ENCODE measurements around the gene KY. TPM values are rescaled to one million over a fixed set of nuclear protein-coding genes. Genes with fewer than 3 reads are reported as not detected.

Gene KY
- total and polyA plus RNA-seq, 2 of the 8 experiments (the other 6 are each of a cell fraction or from before 2014, with no cell fraction given), result not detected

DNA sequence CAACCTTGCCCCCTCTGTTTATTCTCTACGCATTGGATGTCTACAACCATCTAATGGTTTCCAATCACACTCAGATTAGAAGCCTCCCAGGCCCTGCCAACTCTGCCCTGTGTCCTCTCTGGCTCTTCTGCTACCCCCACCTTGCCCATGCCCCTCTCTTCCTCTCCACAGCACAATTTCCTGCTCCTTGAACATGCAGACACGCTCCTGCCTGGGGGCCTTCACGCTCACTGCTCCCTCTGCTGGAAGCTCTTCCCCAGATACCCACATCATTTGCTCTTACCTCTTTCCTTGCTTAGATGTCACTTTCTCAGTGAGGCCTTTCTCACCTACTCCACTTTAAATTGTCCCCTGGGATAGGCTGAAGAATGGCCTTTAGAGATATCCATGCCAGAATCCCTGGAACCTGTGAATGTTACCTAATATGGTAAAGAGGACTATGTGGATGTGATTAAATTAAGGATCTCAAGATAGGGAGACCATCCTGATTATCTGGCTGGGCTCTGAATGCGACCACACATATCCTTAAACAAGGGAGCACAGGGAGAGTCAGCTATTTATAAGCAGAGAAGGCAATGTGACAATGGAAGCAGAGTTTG lies 9.9 kb downstream of the KY start:
- Histone ChIP-seq H2BK20ac (ENCODE audit: low read length) (no peak overlapping the region), H3K36me3 (ENCODE audit: control insufficient read depth in 2 of 4, insufficient read depth in 4 of 4, low read length in 3 of 4) (no peaks in the 10 kb centered on the region), H4K20me1 (replicated peaks in 1 of 2; ENCODE audit: control insufficient read depth in 1 of 2, insufficient read depth in 2 of 2, low read length in 2 of 2) (no peaks in the 10 kb centered on the region), H3K9me3 (ENCODE audit: insufficient read depth in 2 of 2, low read depth in 1 of 2, low read length in 1 of 2) (no peaks in the 10 kb centered on the region), H4K5ac (ENCODE audit: insufficient read length, low read depth, low read length) (no peak overlapping the region), H2BK5ac (ENCODE audit: low read depth, low read length) (no peak overlapping the region), H2AK5ac (ENCODE audit: low read depth, low read length) (no peak overlapping the region), H2AFZ (ENCODE audit: low read length) (no peak overlapping the region), H3K27me3 (replicated peaks in 1 of 4; ENCODE audit: control insufficient read depth in 3 of 4, extremely low read depth in 1 of 4, insufficient read depth in 3 of 4, low read length in 3 of 4) (peaks cover 0 to 5% (median 3%) of the 10 kb centered on the region in 4 experiments; a peak in 4 of 7 replicates), H2BK12ac (ENCODE audit: low read depth, low read length) (no peak overlapping the region), H3K23ac (ENCODE audit: insufficient read length) (no peak overlapping the region), H3K18ac (ENCODE audit: extremely low read depth, low read length) (no peak overlapping the region), H3K4me1 (replicated peaks in 1 of 4; ENCODE audit: control insufficient read depth in 3 of 4, insufficient read depth in 4 of 4, low read length in 3 of 4) (peaks cover 0 to 11% (median 5%) of the 10 kb centered on the region in 4 experiments; a peak in 3 of 7 replicates), H3K4me2 (ENCODE audit: insufficient read depth in 1 of 2, low read depth in 2 of 2, low read length in 2 of 2) (no peak overlapping the region), H3K79me2 (ENCODE audit: control insufficient read depth in 1 of 2, insufficient read depth in 2 of 2, low read length in 2 of 2) (no peaks in the 10 kb centered on the region), H3K79me1 (ENCODE audit: low read depth, low read length) (no peaks in the 10 kb centered on the region), H3K4ac (replicated peaks; ENCODE audit: insufficient read length, low read depth, low read length) (no peak overlapping the region), H3K4me3 (ENCODE audit: extremely low read depth in 1 of 4, insufficient read depth in 2 of 4, low read depth in 3 of 4, low read length in 4 of 4) (no peak overlapping the region), H2BK120ac (replicated peaks; ENCODE audit: low read depth, low read length) (no peak overlapping the region), H4K91ac (replicated peaks; ENCODE audit: insufficient read length, low read length) (no peak overlapping the region), H2BK15ac (ENCODE audit: low read length) (no peak overlapping the region), H3K56ac (replicated peaks; ENCODE audit: insufficient read length, low read depth, low read length) (no peak overlapping the region), H4K8ac (ENCODE audit: extremely low read depth, insufficient read depth, low read length) (no peak overlapping the region), H3K27ac (ENCODE audit: low read depth, low read length) (no peak overlapping the region), H3K23me2 (ENCODE audit: low read depth, low read length) (no peaks in the 10 kb centered on the region), H3K9ac (replicated peaks in 1 of 4; ENCODE audit: extremely low read depth in 1 of 4, low read depth in 3 of 4, low read length in 3 of 4) (no peak overlapping the region), H3K14ac (ENCODE audit: insufficient read length) (no peak overlapping the region)
- ChIA-PET POLR2A (ENCODE audit: partially characterized antibody) (interaction anchor here (1.2 kb wide), 1 partner anchor 40 kb away, joined by 5 read pairs; no protein-coding TSS in a partner anchor), CTCF (ENCODE audit: partially characterized antibody) (interaction anchor here (0.9 to 13.8 kb wide), 23 partner anchors 11 to 231 kb away, joined by 3 to 197 read pairs (median 3); partner anchors contain the start of genes EPHB1 and KY)
- TF ChIP-seq, protein P1, sequence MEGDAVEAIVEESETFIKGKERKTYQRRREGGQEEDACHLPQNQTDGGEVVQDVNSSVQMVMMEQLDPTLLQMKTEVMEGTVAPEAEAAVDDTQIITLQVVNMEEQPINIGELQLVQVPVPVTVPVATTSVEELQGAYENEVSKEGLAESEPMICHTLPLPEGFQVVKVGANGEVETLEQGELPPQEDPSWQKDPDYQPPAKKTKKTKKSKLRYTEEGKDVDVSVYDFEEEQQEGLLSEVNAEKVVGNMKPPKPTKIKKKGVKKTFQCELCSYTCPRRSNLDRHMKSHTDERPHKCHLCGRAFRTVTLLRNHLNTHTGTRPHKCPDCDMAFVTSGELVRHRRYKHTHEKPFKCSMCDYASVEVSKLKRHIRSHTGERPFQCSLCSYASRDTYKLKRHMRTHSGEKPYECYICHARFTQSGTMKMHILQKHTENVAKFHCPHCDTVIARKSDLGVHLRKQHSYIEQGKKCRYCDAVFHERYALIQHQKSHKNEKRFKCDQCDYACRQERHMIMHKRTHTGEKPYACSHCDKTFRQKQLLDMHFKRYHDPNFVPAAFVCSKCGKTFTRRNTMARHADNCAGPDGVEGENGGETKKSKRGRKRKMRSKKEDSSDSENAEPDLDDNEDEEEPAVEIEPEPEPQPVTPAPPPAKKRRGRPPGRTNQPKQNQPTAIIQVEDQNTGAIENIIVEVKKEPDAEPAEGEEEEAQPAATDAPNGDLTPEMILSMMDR (IDR thresholded peaks at IDR 0.05; ENCODE audit: control extremely low read depth in 1 of 3, insufficient read depth in 1 of 3, low read depth in 1 of 3, low read length in 3 of 3), result peak; percentile 73 to 77 (median 73)
- TF ChIP-seq NANOG (IDR thresholded peaks at IDR 0.05; ENCODE audit: insufficient read depth, low read depth, low read length, poor library complexity, severe bottlenecking) (no peak), RAD21 (IDR thresholded peaks at IDR 0.05 in 1 of 2, conservative IDR thresholded peaks at IDR 0.05 in 1 of 2; ENCODE audit: low read depth in 2 of 2, low read length in 2 of 2) (peak; percentile 53 to 62)
- WGBS, 2 experiments (ENCODE audit: extremely low coverage in 1 of 2, insufficient coverage in 1 of 2, insufficient read length in 1 of 2, insufficient replicate concordance in 2 of 2, low coverage in 1 of 2, low lambda C conversion rate in 2 of 2, missing lambda C conversion rate in 1 of 2), result 50% methylated on average over 4 of the region's 4 CpGs; no CpG with 5 or more reads in 1 of the 2 experiments
- peak in 1 of 2 experiments; percentile 57 for DNase-seq (ENCODE audit: low read depth in 1 of 2, low spot score in 2 of 2)
- FAIRE-seq, result peak; percentile 78

All from H1 (cell line).